Naive thymus-derived CD8-positive, alpha-beta T cell (primary cell): Measurements from ENCODE around the gene IFT122. TPM values are rescaled to one million over a fixed set of nuclear protein-coding genes. Genes with fewer than 3 reads are reported as not detected.

Experiments
- ATAC-seq, 2 donors: fragments of 150-1000 bp; cut with Tn5 transposase in 1 of 2; sonication (Bioruptor Pico), chemical (Tn5 transposase) in 1 of 2; 1 replicate in 1 of 2; 2 replicates in 1 of 2; pipeline ENCODE4 v1.10.0; 2021; ENCODE audit warnings: mild to moderate bottlenecking in 2 of 2, moderate library complexity in 2 of 2
- POLR2A ChIA-PET: fragments of 350-600 bp; sonication (Branson Sonifier 250); formaldehyde crosslinking; loops from one replicate; lab custom pipeline; 2021; ENCODE audit warnings: antibody characterized with exemption; lab: Charles Lee
- DNase-seq, 10 donors: peaks; one replicate each; pipeline versions ENCODE4 v3.0.0 to v3.0.0-alpha.2; 2020 to 2022
- H3K27ac Mint-ChIP-seq, 10 donors: one replicate each; pipeline ENCODE4 v1.8.0; 2020 to 2022; ENCODE audit warnings: mild to moderate bottlenecking in 10 of 10, mixed read lengths in 10 of 10, moderate library complexity in 4 of 10, inconsistent platforms in 1 of 10
- H3K27me3 Mint-ChIP-seq, 5 donors: one replicate each; pipeline ENCODE4 v1.8.0; 2021 to 2022; ENCODE audit warnings: mixed read lengths in 5 of 5
- H3K36me3 Mint-ChIP-seq, 3 donors: one replicate each; pipeline ENCODE4 v1.8.0; 2020 to 2022; ENCODE audit warnings: mixed read lengths in 3 of 3, mild to moderate bottlenecking in 2 of 3, inconsistent platforms in 1 of 3
- H3K4me1 Mint-ChIP-seq, 4 donors: one replicate each; pipeline ENCODE4 v1.8.0; 2021 to 2022; ENCODE audit warnings: mixed read lengths in 4 of 4
- H3K4me3 Mint-ChIP-seq, 10 donors: one replicate each; pipeline ENCODE4 v1.8.0; 2020 to 2022; ENCODE audit warnings: mild to moderate bottlenecking in 10 of 10, mixed read lengths in 10 of 10, moderate library complexity in 6 of 10, inconsistent platforms in 1 of 10
- H3K9me3 Mint-ChIP-seq, 9 donors: one replicate each; pipeline ENCODE4 v1.8.0; 2020 to 2022; ENCODE audit warnings: mixed read lengths in 9 of 9, mild to moderate bottlenecking in 3 of 9, inconsistent platforms in 1 of 9, moderate library complexity in 1 of 9
- polyA plus RNA-seq, 3 donors: library from polyadenylated mRNA; unstranded; fragments of 300-500 nt; fragmentation: Illumina TruSeq; gene quantifications; one replicate each; pipeline ENCODE4 v1.2.3, GENCODE V29; 2021
- total RNA-seq, 8 experiments: library from RNA in 2 of 8; stranded (reverse) in 2 of 8; gene quantifications; one replicate each; pipeline ENCODE4 v1.2.3 and lab custom pipeline; 2021 to 2026

Gene IFT122
- total and polyA plus RNA-seq, 5 experiments from 2014 or later, result 3.3 to 25.2 (median 6.5) TPM

- POLR2A ChIA-PET, result interaction anchor here (0.7 kb wide), 1 partner anchor 839 kb away, joined by 4 read pairs; no protein-coding TSS in a partner anchor
- peak overlapping the region in 2 of 10 donors; percentile 7 to 34 for H3K4me3 Mint-ChIP-seq
- H3K9me3 Mint-ChIP-seq, result peaks cover 0 to 2% (median 0%) of the 10 kb centered on the region in 9 donors
- peaks cover 0 to 3% (median 0%) of the 10 kb centered on the region in 3 donors for H3K36me3 Mint-ChIP-seq
- no peaks in the 10 kb centered on the region for H3K27me3 Mint-ChIP-seq
- DNase-seq, result no peak
- ATAC-seq, result no peak
- peaks cover 15 to 56% (median 40%) of the 10 kb centered on the region in 4 donors for H3K4me1 Mint-ChIP-seq
- peak overlapping the region; percentile 20 to 99 (median 80) for H3K27ac Mint-ChIP-seq
Measured at GRCh38 chr3:129442947-129443346, 2.9 kb downstream of the IFT122 start.

GRCh38 chr3:129445471-129445870, 5.4 kb downstream of the IFT122 start:
- Mint-ChIP-seq H3K4me1 (peaks cover 11 to 33% (median 20%) of the 10 kb centered on the region in 4 donors), H3K27ac (peak overlapping the region in 1 of 10 donors; percentile 32), H3K4me3 (no peak overlapping the region), H3K36me3 (peaks cover 0 to 3% (median 2%) of the 10 kb centered on the region in 3 donors), H3K9me3 (no peaks in the 10 kb centered on the region), H3K27me3 (no peaks in the 10 kb centered on the region)
- DNase-seq, result no peak
- no peak for ATAC-seq
- POLR2A ChIA-PET, result no interaction called here

- POLR2A ChIA-PET, result no interaction called here
- Mint-ChIP-seq H3K27me3 (no peaks in the 10 kb centered on the region), H3K36me3 (peaks cover under 1 to 9% (median 8%) of the 10 kb centered on the region in 3 donors), H3K27ac (no peak overlapping the region), H3K4me1 (peaks cover 7 to 18% (median 9%) of the 10 kb centered on the region in 4 donors), H3K4me3 (no peak overlapping the region), H3K9me3 (no peaks in the 10 kb centered on the region)
- ATAC-seq, result no peak
- DNase-seq, result no peak
Measured at GRCh38 chr3:129446926-129447325, 6.9 kb downstream of the IFT122 start.

- H3K9me3 Mint-ChIP-seq, result no peaks in the 10 kb centered on the region
- ATAC-seq, result no peak
- H3K4me3 Mint-ChIP-seq, result no peak overlapping the region
- no peak for DNase-seq
- peaks cover 0 to 6% (median 2%) of the 10 kb centered on the region in 4 donors for H3K4me1 Mint-ChIP-seq
- POLR2A ChIA-PET, result interaction anchor here (1.8 kb wide), 1 partner anchor 9 kb away, joined by 5 read pairs; the partner anchor contains the start of genes IFT122 and MBD4
- no peaks in the 10 kb centered on the region for H3K27me3 Mint-ChIP-seq
- peak overlapping the region in 1 of 10 donors; percentile 57 for H3K27ac Mint-ChIP-seq
- H3K36me3 Mint-ChIP-seq, result peaks cover 12 to 23% (median 19%) of the 10 kb centered on the region in 3 donors
Measured at GRCh38 chr3:129448186-129448895, 8.3 kb downstream of the IFT122 start.

GRCh38 chr3:129449279-129450115, 9.5 kb downstream of the IFT122 start:
- Mint-ChIP-seq H3K36me3 (peaks cover 14 to 29% (median 22%) of the 10 kb centered on the region in 3 donors), H3K27ac (peak overlapping the region in 1 of 10 donors; percentile 57), H3K4me1 (peaks cover 0 to 6% (median 0%) of the 10 kb centered on the region in 4 donors), H3K4me3 (no peak overlapping the region), H3K27me3 (no peaks in the 10 kb centered on the region), H3K9me3 (no peaks in the 10 kb centered on the region)
- POLR2A ChIA-PET, result interaction anchor here (1.8 kb wide), 1 partner anchor 10 kb away, joined by 5 read pairs; the partner anchor contains the start of genes IFT122 and MBD4
- ATAC-seq (no peak), DNase-seq (no peak)

GRCh38 chr3:129453732-129454131, 13.7 kb downstream of the IFT122 start:
- POLR2A ChIA-PET, result no interaction called here
- ATAC-seq (no peak), DNase-seq (no peak)
- Mint-ChIP-seq H3K36me3 (peaks cover 14 to 46% (median 27%) of the 10 kb centered on the region in 3 donors), H3K4me3 (no peak overlapping the region), H3K4me1 (peaks cover 0 to 6% (median 0%) of the 10 kb centered on the region in 4 donors), H3K9me3 (no peaks in the 10 kb centered on the region), H3K27me3 (no peaks in the 10 kb centered on the region), H3K27ac (no peak overlapping the region)

GRCh38 chr3:129460155-129460554, 20.1 kb downstream of the IFT122 start:
- Mint-ChIP-seq H3K4me1 (peaks cover 0 to 2% (median 0%) of the 10 kb centered on the region in 4 donors), H3K4me3 (no peak overlapping the region), H3K9me3 (no peaks in the 10 kb centered on the region), H3K27me3 (no peaks in the 10 kb centered on the region), H3K27ac (peak overlapping the region in 3 of 10 donors; percentile 9 to 53 (median 18)), H3K36me3 (peaks cover 0 to 18% (median 9%) of the 10 kb centered on the region in 3 donors)
- no peak for ATAC-seq
- POLR2A ChIA-PET, result no interaction called here
- no peak for DNase-seq

GRCh38 chr3:129460572-129460971, 20.5 kb downstream of the IFT122 start:
- POLR2A ChIA-PET, result no interaction called here
- DNase-seq, result no peak
- Mint-ChIP-seq H3K27me3 (no peaks in the 10 kb centered on the region), H3K4me1 (peaks cover 0 to 2% (median 0%) of the 10 kb centered on the region in 4 donors), H3K4me3 (no peak overlapping the region), H3K36me3 (peaks cover 0 to 16% (median 9%) of the 10 kb centered on the region in 3 donors), H3K27ac (no peak overlapping the region), H3K9me3 (no peaks in the 10 kb centered on the region)
- no peak for ATAC-seq

GRCh38 chr3:129461022-129461421, 21.0 kb downstream of the IFT122 start:
- Mint-ChIP-seq H3K36me3 (peaks cover 0 to 13% (median 7%) of the 10 kb centered on the region in 3 donors), H3K4me3 (no peak overlapping the region), H3K27me3 (no peaks in the 10 kb centered on the region), H3K27ac (no peak overlapping the region), H3K9me3 (no peaks in the 10 kb centered on the region), H3K4me1 (peaks cover 0 to 2% (median 0%) of the 10 kb centered on the region in 4 donors)
- POLR2A ChIA-PET, result no interaction called here
- no peak for DNase-seq
- no peak for ATAC-seq

GRCh38 chr3:129461461-129462146, 21.6 kb downstream of the IFT122 start:
- no peak overlapping the region for H3K4me3 Mint-ChIP-seq
- peak overlapping the region in 1 of 10 donors; percentile 37 for H3K27ac Mint-ChIP-seq
- DNase-seq (no peak), ATAC-seq (no peak)
- no peaks in the 10 kb centered on the region for H3K9me3 Mint-ChIP-seq
- H3K4me1 Mint-ChIP-seq, result peaks cover 0 to 2% (median 0%) of the 10 kb centered on the region in 4 donors
- POLR2A ChIA-PET, result no interaction called here
- H3K27me3 Mint-ChIP-seq, result no peaks in the 10 kb centered on the region
- peaks cover 0 to 13% (median 7%) of the 10 kb centered on the region in 3 donors for H3K36me3 Mint-ChIP-seq

- H3K27me3 Mint-ChIP-seq, result no peaks in the 10 kb centered on the region
- H3K27ac Mint-ChIP-seq, result peak overlapping the region in 2 of 10 donors; percentile 51 to 87
- POLR2A ChIA-PET, result no interaction called here
- H3K4me1 Mint-ChIP-seq, result peaks cover 0 to 2% (median 0%) of the 10 kb centered on the region in 4 donors
- no peaks in the 10 kb centered on the region for H3K9me3 Mint-ChIP-seq
- no peak overlapping the region for H3K4me3 Mint-ChIP-seq
- DNase-seq (no peak), ATAC-seq (no peak)
- H3K36me3 Mint-ChIP-seq, result peaks cover 0 to 12% (median 9%) of the 10 kb centered on the region in 3 donors
Measured at GRCh38 chr3:129462361-129462968, 22.4 kb downstream of the IFT122 start.

GRCh38 chr3:129463094-129463493, 23.1 kb downstream of the IFT122 start:
- Mint-ChIP-seq H3K27me3 (no peaks in the 10 kb centered on the region), H3K27ac (peak overlapping the region in 1 of 10 donors; percentile 12), H3K4me3 (no peak overlapping the region), H3K9me3 (no peaks in the 10 kb centered on the region), H3K36me3 (peaks cover 0 to 12% (median 7%) of the 10 kb centered on the region in 3 donors), H3K4me1 (peaks cover 0 to 2% (median 0%) of the 10 kb centered on the region in 4 donors)
- ATAC-seq, result no peak
- no peak for DNase-seq
- POLR2A ChIA-PET, result no interaction called here
